IMR-90 (cell line): ENCODE results near the gene OR51I1. TPM values are rescaled to one million over a fixed set of nuclear protein-coding genes. Genes with fewer than 3 reads are reported as not detected.

Source experiments
- ATAC-seq: fragments of 200-7000 bp; cut with Tn5 transposase; 2 replicates; pipeline ENCODE4 v1.9.1; 2020; ENCODE audit warnings: low read depth, mild to moderate bottlenecking, moderate library complexity
- BruUV-seq: library from RNA; stranded (reverse); fragments of 400-500 nt; replicated peaks from 2 replicates; lab custom pipeline; 2021; lab: Mats Ljungman, UMichigan
- CTCF ChIA-PET: fragments of 300-600 bp; formaldehyde crosslinking; extraction: SDS; loops from one replicate; lab custom pipeline; 2021; ENCODE audit warnings: antibody characterized with exemption; lab: Yijun Ruan, JAX
- POLR2A ChIA-PET: fragments of 300-600 bp; sonication (Branson Sonifier 250); formaldehyde crosslinking; loops from one replicate; lab custom pipeline; 2022; ENCODE audit warnings: antibody characterized with exemption; ENCODE audit not compliant: unreplicated experiment; lab: Charles Lee
- DNase-seq: peaks from one replicate; pipeline ENCODE4 v3.0.0; 2013
- H2AFZ ChIP-seq: replicated peaks from 2 replicates; pipeline ENCODE3; 2013; ENCODE audit warnings: low read length, mild to moderate bottlenecking; ENCODE audit not compliant: poor library complexity
- H2AK5ac ChIP-seq: 2 replicates; pipeline ENCODE4 v1.6.1; 2013; ENCODE audit warnings: low read depth, low read length, inconsistent platforms
- H2AK9ac ChIP-seq: replicated peaks from 2 replicates; pipeline ENCODE3; 2013; ENCODE audit warnings: mild to moderate bottlenecking, low read depth, low read length, moderate library complexity; ENCODE audit not compliant: poor library complexity
- H2BK120ac ChIP-seq: 2 replicates; pipeline ENCODE4 v1.6.1; 2013; ENCODE audit warnings: low read depth, low read length, inconsistent platforms
- H2BK15ac ChIP-seq: 3 replicates; pipeline ENCODE4 v1.6.1; 2013; ENCODE audit warnings: low read depth, low read length, inconsistent platforms
- H2BK20ac ChIP-seq: 2 replicates; pipeline ENCODE4 v1.6.1; 2013; ENCODE audit warnings: low read depth, mild to moderate bottlenecking, inconsistent platforms, low read length, moderate library complexity
- H2BK5ac ChIP-seq: 2 replicates; pipeline ENCODE4 v1.6.1; 2013; ENCODE audit warnings: mild to moderate bottlenecking, low read depth, low read length, inconsistent platforms; ENCODE audit not compliant: poor library complexity, severe bottlenecking
- H3K14ac ChIP-seq: replicated peaks from 2 replicates; pipeline ENCODE4 v1.6.1; 2013; ENCODE audit warnings: low read depth, low read length, inconsistent platforms
- H3K18ac ChIP-seq: 2 replicates; pipeline ENCODE4 v1.6.1; 2013; ENCODE audit warnings: low read depth, low read length, control low read depth
- H3K23ac ChIP-seq: 2 replicates; pipeline ENCODE4 v1.6.1; 2013; ENCODE audit warnings: low read depth, low read length, inconsistent platforms
- H3K27ac ChIP-seq: 2 replicates; pipeline ENCODE4 v1.5.1; 2013; ENCODE audit warnings: mild to moderate bottlenecking, control low read depth, low read length; ENCODE audit not compliant: insufficient read depth
- H3K27me3 ChIP-seq: 2 replicates; pipeline ENCODE4 v1.6.1; 2013; ENCODE audit warnings: low read length; ENCODE audit not compliant: control insufficient read depth, insufficient read depth
- H3K36me3 ChIP-seq: 2 replicates; pipeline ENCODE4 v1.6.1; 2013; ENCODE audit warnings: low read length, mixed read lengths; ENCODE audit not compliant: control insufficient read depth, insufficient read depth
- H3K4ac ChIP-seq: 2 replicates; pipeline ENCODE4 v1.6.1; 2013; ENCODE audit warnings: low read depth, low read length, inconsistent platforms
- H3K4me1 ChIP-seq: 2 replicates; pipeline ENCODE4 v1.6.1; 2013; ENCODE audit warnings: low read length, mixed read lengths; ENCODE audit not compliant: control insufficient read depth, insufficient read depth
- H3K4me2 ChIP-seq: 2 replicates; pipeline ENCODE4 v1.6.1; 2013; ENCODE audit warnings: low read depth, mild to moderate bottlenecking, control low read depth, low read length, moderate library complexity
- H3K4me3 ChIP-seq: 2 replicates; pipeline ENCODE4 v1.5.1; 2013; ENCODE audit warnings: low read depth, mild to moderate bottlenecking, control low read depth, low read length, moderate library complexity; ENCODE audit not compliant: insufficient read depth
- H3K56ac ChIP-seq: 2 replicates; pipeline ENCODE4 v1.6.1; 2013; ENCODE audit warnings: low read length, inconsistent platforms; ENCODE audit not compliant: insufficient read depth; ENCODE audit errors: extremely low read depth
- H3K79me1 ChIP-seq, 2 experiments: 2 replicates each; pipeline ENCODE4 v1.6.1; 2013; ENCODE audit warnings: low read length in 2 of 2, inconsistent platforms in 1 of 2, low read depth in 1 of 2
- H3K9ac ChIP-seq: 2 replicates; pipeline ENCODE4 v1.6.1; 2013; ENCODE audit warnings: low read depth, low read length, control low read depth
- H3K9me1 ChIP-seq: 2 replicates; pipeline ENCODE4 v1.6.1; 2013; ENCODE audit warnings: low read length, inconsistent platforms; ENCODE audit not compliant: insufficient read depth
- H3K9me3 ChIP-seq: 2 replicates; pipeline ENCODE4 v1.6.1; 2013; ENCODE audit warnings: low read length; ENCODE audit not compliant: control insufficient read depth, insufficient read depth
- H4K20me1 ChIP-seq: 2 replicates; pipeline ENCODE4 v1.6.1; 2013; ENCODE audit warnings: low read length, inconsistent platforms; ENCODE audit not compliant: insufficient read depth
- H4K5ac ChIP-seq: 2 replicates; pipeline ENCODE4 v1.6.1; 2013; ENCODE audit warnings: mild to moderate bottlenecking, low read depth, low read length, control low read depth
- H4K8ac ChIP-seq, 2 experiments: 2 replicates each; pipeline ENCODE4 v1.6.1; 2013; ENCODE audit warnings: low read depth in 2 of 2, low read length in 2 of 2, control low read depth in 1 of 2, inconsistent platforms in 1 of 2
- H4K91ac ChIP-seq: 2 replicates; pipeline ENCODE4 v1.6.1; 2013; ENCODE audit warnings: low read depth, low read length, inconsistent platforms; ENCODE audit not compliant: insufficient read depth
- BHLHE40 ChIP-seq: fragments of 150-350 bp; IDR thresholded peaks from 2 replicates; pipeline ENCODE4 v1.6.1; 2016; ENCODE audit warnings: mild to moderate bottlenecking, low read depth, low read length
- CEBPB ChIP-seq: IDR thresholded peaks from 2 replicates; pipeline ENCODE4 v1.6.1; 2012; ENCODE audit warnings: low read depth, low read length, improper control_type of control experiment
- CTCF ChIP-seq: conservative IDR thresholded peaks from 2 replicates; pipeline ENCODE4 v1.5.1; 2012; ENCODE audit warnings: mild to moderate bottlenecking, low read depth, low read length, improper control_type of control experiment
- ELK1 ChIP-seq: fragments of 150-350 bp; IDR thresholded peaks from 2 replicates; pipeline ENCODE4 v1.6.1; 2016; ENCODE audit warnings: low read depth, mild to moderate bottlenecking, low read length, moderate library complexity, borderline replicate concordance
- FOS ChIP-seq: fragments of 150-350 bp; IDR thresholded peaks from 2 replicates; pipeline ENCODE4 v1.6.1; 2016; ENCODE audit warnings: low read depth, low read length
- MAFK ChIP-seq: IDR thresholded peaks from 2 replicates; pipeline ENCODE4 v1.6.1; 2012; ENCODE audit warnings: low read depth, low read length, improper control_type of control experiment
- MAZ ChIP-seq: IDR thresholded peaks from 2 replicates; pipeline ENCODE4 v1.6.1; 2012; ENCODE audit warnings: low read depth, mild to moderate bottlenecking, low read length, improper control_type of control experiment, moderate library complexity, borderline replicate concordance
- MXI1 ChIP-seq: IDR thresholded peaks from 2 replicates; pipeline ENCODE4 v1.6.1; 2012; ENCODE audit warnings: low read depth, mild to moderate bottlenecking, low read length, moderate library complexity, borderline replicate concordance
- NFE2L2 ChIP-seq: fragments of 150-350 bp; IDR thresholded peaks from 2 replicates; pipeline ENCODE4 v1.6.1; 2016; ENCODE audit warnings: low read depth, mild to moderate bottlenecking, low read length
- RCOR1 ChIP-seq: IDR thresholded peaks from 2 replicates; pipeline ENCODE4 v1.6.1; 2012; ENCODE audit warnings: mild to moderate bottlenecking, low read length, improper control_type of control experiment; ENCODE audit not compliant: insufficient replicate concordance
- RFX5 ChIP-seq: IDR thresholded peaks from 2 replicates; pipeline ENCODE4 v1.8.0; 2012; ENCODE audit warnings: low read depth, mild to moderate bottlenecking, low read length, moderate library complexity
- WGBS, 2 experiments: methylation state at CpG; one replicate each; pipeline versions ENCODE4 v1.1.5 to v1.1.7; 2013; ENCODE audit warnings: missing lambda C conversion rate in 2 of 2; ENCODE audit not compliant: insufficient read length in 1 of 2; ENCODE audit errors: extremely low coverage in 2 of 2; 5-methylcytosine and 5-hydroxymethylcytosine counted together
- dilution Hi-C: fragments of 300-500 bp; cut with HindIII; formaldehyde crosslinking; loops from one replicate; pipeline ENCODE4 v1.14.3; 2018; ENCODE audit warnings: low sequenced_read_pairs; ENCODE audit not compliant: unreplicated experiment
- in situ Hi-C: fragments of 300-500 bp; cut with MboI; formaldehyde crosslinking; loops from 3 replicates; pipeline ENCODE4 v1.14.3; 2019; ENCODE audit warnings: low sequenced_read_pairs, inconsistent platforms, mixed read lengths
- intact Hi-C: fragments of 100-400 bp; cut with micrococcal nuclease; formaldehyde crosslinking; loops from 2 replicates; pipeline ENCODE4 v1.10.0; 2022
- polyA plus RNA-seq, 3 experiments: library from polyadenylated mRNA; depleted of rRNA; stranded (reverse); fragments of >200 nt; gene quantifications; 2 replicates each; pipeline ENCODE4 v1.2.3, GENCODE V29; 2012; ENCODE audit warnings: low replicate concordance in 1 of 3
- total RNA-seq: library from RNA; depleted of rRNA; stranded (reverse); fragments of >200 nt; gene quantifications from 2 replicates; pipeline ENCODE4 v1.2.3, GENCODE V29; 2012

OR51I1 gene
- total and polyA plus RNA-seq, 2 of the 4 experiments (the other 2 are of a cell fraction): not detected

- Histone ChIP-seq H3K4ac (no peak within 1 kb of the TSS), H3K4me1 (no peaks in the 10 kb centered on the region), H3K27ac (no peak within 1 kb of the TSS), H2BK120ac (no peak within 1 kb of the TSS), H3K4me3 (no peak within 1 kb of the TSS), H2BK20ac (no peak within 1 kb of the TSS), H3K18ac (no peak within 1 kb of the TSS), H4K5ac (no peak within 1 kb of the TSS), H3K9ac (no peak within 1 kb of the TSS), H3K9me1 (no peaks in the 10 kb centered on the region), H2BK5ac (no peak within 1 kb of the TSS), H3K9me3 (no peaks in the 10 kb centered on the region), H3K56ac (no peak within 1 kb of the TSS), H3K23ac (no peak within 1 kb of the TSS), H3K4me2 (no peak within 1 kb of the TSS), H2AK5ac (no peak within 1 kb of the TSS), H4K8ac (no peak within 1 kb of the TSS), H3K79me1 (no peaks in the 10 kb centered on the region), H4K91ac (no peak within 1 kb of the TSS), H4K20me1 (no peaks in the 10 kb centered on the region), H2BK15ac (no peak within 1 kb of the TSS), H3K36me3 (no peaks in the 10 kb centered on the region), H3K27me3 (no peaks in the 10 kb centered on the region), H3K14ac (no peak within 1 kb of the TSS), H2AFZ (no peak within 1 kb of the TSS), H2AK9ac (no peak within 1 kb of the TSS)
- DNase-seq (no peak), ATAC-seq (no peak)
- no CpG with 5 or more reads among the region's 2 CpGs for WGBS, 2 experiments
- in situ Hi-C loops (no loop called here), intact Hi-C loops (no loop called here), dilution Hi-C loops (no loop called here)
- POLR2A ChIA-PET: no interaction called here
- no peak for TF ChIP-seq ELK1
- no peak for TF ChIP-seq MAFK
- no peak for TF ChIP-seq BHLHE40
- no peak for TF ChIP-seq CEBPB
- TF ChIP-seq NFE2L2: no peak
- no peak for TF ChIP-seq RFX5
- no peak for TF ChIP-seq FOS
- no peak for TF ChIP-seq RCOR1
- TF ChIP-seq MXI1: no peak
- TF ChIP-seq CTCF: no peak
- TF ChIP-seq MAZ: no peak
- no TSS peak for BruUV-seq
- CTCF ChIA-PET: no interaction called here
Observed at GRCh38 chr11:5449023-5449422, 7.7 kb upstream of the OR51I1 start, which contains the start of gene OR51I2. OR51I2 (plus strand) TSS chr11:5449323; CDS start chr11:5453489, 4,166 bp downstream.
